ENCODE measurements around the gene ZNF462.

The ZNF462 gene

DNA sequence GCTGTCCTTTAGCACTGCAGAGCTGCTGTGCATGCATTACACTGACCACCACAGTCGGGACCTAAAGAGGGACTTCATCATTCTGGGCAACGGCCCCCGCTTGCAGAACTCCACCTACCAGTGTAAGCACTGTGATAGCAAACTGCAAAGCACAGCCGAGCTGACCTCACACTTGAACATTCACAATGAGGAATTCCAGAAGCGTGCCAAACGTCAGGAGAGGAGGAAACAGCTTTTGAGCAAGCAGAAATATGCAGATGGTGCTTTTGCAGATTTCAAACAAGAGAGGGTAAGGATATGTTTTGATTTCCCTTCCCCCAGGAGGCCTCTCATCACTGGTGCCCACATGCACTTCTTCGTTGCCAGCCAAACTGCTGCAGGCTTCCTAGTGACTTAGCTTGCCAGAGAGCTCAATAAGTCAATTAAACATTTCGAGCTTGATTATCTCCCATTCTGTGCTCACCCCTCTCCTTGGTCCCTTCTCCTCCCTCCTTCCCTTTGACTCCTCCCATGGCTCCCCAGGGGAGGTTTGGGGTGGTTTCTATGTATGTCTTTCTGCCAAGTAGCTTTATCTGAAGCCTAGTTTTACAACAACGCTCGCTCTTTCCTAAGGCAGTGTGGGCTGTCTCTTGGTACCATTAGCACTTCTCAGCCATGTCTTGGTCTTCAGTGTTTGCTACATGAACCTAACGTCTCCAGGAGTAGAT is 66.7 kb downstream of the ZNF462 start:
- no peak for DNase-seq

DNA sequence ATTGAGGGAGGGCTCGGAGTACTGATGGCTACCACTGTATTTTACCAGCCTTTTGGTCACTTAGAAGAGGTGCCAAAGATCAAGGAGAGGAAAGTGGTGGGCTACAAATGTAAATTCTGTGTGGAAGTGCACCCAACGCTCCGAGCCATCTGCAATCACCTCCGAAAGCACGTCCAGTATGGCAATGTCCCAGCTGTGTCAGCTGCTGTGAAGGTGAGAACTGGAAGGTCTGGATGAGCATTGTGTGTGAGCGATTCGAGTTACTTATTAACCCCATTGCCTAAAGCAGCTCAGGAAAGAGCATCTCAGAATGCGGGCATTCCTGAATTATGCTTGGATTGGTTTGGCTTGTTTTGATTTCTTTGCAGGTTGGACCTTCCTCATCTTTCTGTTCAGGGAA is 67.5 kb downstream of the ZNF462 start:
- DNase-seq, result no peak

DNA sequence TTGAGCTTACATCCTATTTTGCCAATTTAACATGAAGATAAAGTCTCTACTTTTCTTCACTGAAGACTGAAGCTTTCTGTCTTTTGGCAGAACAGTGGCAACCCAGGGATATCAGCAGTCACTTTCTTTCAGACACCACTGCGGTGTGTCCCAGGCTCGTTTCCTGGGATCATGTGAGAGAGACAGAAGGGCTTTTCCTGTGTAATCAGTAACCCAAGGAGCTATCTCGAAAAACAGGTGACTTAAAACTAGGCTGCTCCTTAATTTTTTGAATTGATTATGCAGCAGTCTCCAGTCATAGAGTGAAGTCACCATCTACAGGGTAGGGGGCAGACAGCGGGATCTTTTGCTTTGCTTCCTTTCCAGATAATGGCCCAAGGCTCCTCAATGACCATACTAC is 68.5 kb downstream of the ZNF462 start:
- DNase-seq, result no peak

DNA sequence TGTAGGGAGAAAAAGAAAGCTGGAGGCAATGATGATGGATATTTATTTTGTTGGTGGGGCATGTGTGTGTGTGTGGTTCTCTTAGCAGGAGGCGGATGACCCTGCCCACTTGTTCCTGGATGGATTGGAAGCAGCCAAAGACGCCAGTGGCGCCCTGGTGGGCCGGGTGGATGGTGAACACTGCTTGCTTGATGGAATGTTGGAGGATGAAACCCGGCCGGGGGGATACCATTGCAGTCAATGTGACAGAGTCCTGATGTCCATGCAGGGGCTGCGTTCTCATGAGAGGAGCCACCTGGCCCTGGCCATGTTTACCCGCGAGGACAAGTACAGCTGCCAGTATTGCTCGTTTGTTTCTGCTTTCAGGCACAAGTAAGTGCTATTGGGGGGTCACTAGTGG is 69.2 kb downstream of the ZNF462 start:
- DNase-seq, result no peak

DNA sequence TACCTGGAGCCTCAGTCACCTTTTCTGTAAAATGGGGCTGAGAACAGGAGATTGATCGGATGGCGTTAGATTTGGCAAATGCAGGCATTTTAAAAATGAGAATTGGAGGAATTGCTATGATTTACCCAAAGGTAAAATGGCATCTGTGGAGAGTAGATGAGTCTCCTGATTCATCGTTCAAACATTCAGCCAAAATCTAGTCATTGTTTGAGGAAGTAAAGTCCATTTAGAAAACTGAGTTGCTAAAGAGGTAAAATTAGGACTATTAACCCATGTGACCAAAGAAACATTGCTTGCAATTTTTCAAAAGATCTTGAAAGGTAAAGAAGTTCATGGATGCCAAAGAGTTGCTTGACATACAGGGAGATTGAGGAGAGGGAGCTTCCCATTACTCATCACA is 69.7 kb downstream of the ZNF462 start:
- no peak for DNase-seq

DNA sequence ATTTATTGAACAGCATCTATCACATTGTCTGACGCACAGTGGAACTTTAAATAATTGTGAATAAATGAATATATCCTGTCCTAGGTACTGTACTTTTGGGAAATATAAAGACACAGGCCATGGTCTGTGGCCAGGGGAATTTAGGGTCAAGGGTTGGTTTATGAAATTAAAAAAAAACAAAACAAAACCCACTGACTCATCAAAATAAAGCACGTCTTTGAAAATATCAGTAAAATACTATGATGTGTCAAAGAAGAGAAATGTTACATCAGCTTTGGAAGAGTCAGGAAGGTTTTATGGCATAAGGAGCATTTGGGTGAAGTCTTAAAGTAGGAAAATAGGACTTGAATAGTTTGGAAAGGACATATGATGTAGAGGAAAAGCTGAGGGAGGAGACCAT is 70.5 kb downstream of the ZNF462 start:
- DNase-seq, result no peak

DNA sequence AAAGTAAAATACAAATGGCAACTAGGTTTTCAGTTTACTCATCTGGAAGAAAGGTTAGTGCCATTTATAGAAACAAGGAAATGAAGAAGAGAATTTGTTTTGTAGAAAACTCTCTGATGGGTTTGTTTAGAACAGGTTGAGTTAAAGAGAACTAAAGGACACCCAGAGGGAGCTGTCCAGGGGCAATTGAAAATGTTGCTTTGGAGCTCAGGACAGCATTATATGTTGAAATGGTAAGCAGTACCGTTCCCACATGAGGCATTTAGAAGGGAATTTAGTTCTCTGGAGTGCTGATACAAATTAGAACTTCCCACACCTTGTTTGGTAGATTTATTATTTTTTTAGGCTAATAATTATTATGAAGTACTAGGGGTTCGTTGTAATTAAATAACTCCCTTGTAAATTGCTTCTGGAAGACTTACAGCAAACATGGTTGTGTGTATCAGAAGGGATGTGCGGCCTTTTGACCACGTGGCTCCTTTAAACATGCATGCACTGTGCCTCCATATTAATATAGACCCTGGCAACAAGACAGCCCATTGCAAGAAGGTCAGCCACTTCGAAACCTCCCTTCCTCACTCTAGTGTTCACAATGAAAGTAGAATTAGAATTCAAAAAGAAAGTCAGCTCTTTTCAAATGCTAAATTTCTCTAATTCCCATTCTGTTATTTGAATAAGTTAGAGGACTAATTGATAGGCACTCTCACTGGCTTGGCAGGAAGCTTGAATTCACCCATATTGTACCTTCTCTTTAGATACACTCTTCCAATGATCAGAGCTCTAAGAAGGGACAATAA is 71.7 kb downstream of the ZNF462 start:
- no peak for DNase-seq

DNA sequence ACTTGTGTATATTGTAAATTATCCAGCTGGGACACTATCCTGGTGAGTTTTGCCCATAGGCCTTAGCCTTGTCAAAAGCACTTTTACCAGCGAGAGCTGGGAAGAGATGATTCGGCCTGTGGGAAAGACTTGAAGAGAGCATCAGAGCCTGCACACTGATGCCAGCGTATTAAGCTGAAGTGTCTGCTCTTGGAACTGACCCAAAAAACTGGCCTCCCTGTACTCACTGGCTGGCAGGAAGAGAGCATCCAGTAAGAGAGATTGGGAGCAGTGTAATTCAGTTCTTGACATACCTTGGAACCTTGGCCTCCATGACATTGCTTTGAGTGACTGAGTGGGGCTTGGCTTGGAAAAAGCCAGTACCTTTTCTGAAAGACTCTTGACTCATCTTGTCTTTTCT is 73.7 kb downstream of the ZNF462 start:
- no peak for DNase-seq

DNA sequence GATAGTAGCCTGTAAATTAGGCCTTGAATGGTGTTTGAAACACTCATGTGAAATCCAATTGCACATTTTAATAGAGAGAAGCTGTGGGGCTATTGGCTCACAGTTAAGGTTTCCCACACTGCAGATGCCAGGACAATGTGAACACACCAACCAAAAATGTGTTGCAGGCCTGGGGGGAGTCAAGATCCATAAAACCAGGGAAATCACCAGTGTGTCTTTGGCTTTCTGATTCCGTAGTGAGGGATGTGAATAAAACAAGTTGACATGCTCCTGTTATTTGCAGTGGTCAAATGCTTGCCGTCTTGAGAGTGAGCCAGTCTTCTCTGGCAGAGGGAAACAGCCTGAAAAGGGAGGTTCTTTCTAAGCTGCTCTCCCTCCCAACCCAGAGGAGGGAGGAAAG is 79.0 kb downstream of the ZNF462 start:
- DNase-seq, result no peak

DNA sequence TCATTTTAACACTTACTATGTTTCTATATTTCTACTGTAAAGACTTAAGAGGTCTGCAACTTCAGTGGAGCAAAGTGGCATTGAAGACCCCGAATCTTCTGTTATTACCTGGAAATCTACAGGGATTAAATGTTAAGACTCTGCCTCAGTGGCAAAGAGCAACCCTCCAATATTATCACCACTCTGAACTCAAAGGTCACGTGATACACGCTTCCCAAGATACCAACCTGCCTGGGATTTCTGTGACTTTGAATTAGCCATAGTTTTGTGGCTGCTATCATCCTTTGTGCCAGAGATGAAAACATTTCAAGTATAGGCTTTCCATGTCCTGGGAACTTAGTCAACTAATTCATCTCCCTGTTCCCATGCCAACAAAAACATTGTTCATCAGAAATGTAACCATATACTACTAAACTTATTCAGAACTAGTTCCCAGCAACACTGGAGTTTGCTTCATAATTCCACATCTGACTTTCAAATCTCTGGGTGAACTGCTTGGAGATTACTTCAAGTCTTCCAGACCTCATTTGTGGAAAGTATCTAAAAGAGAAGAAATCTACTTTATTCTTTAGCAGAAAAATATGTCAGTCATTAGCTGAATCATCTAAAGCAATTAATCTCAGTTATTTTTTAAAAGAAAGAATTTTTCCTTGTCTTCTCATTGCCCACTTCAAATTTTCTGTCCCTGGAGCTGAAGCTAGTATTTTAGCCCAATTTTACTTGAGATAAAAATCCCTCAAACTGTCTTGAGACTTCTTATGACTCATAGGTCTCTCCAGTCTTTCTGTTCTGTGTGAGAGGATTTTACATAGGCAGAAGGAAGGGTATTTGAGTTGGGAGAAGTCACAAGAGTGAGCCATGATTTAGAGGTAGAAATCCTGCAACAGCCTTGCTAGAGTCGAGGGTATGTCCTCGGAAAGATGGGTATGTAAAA is 83.0 kb downstream of the ZNF462 start:
- DNase-seq, result no peak

DNA sequence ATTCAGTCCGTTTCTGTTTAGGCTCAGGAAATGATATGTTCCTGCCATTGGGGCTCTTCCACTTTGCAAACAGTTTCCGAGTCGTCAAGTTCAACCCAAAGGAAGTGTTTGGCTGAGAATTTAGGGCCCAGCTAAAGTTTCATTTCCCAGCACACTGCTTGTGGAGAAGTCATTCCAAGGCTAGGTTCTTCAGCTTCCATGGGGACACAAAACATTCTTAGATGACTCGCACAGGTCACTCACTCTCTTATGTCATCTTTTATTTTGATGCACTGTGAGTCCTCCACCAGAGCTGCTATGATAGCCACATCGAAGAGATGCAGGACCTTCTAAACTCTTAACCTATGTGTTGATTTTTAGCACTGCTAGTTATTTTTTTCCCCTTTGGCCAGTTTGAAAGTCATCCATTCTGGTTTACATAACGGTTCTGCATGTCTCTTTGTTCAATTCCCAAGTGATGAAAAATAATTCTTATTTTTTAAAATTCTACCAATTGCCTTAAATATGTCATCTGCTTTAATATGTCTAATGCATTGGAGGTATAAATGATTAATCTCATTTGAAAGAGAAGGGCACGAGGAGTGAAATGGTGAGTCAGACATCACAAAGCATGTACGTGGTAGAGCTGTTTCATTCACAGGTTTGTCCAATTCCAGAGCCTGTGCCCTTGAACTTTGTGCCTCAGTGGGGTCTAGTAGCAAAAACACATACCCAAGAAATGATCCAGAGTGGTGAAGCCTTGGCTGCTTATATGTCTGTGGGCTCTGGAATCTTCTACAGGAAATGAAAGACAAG is 84.3 kb downstream of the ZNF462 start:
- no peak for DNase-seq

DNA sequence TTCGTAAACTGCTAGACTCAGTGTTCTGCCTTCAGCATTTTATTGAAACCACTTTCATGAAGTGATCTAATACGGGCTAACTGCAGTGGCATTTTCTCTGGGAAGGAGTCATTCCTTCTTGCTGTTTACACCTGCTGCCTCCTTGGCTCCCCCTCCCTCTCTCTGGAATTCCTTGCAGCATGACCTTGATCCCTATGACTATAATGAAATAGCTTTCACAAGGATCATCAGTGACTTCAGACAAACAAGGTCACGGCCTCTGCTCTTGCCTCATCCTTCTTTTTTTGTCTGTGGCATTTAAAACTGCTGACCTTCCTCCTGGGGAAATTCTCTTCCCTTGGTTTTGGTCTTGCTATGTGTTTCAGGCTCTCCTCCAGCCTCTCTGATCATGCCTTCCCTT is 90.2 kb downstream of the ZNF462 start:
- no peak for DNase-seq

DNA sequence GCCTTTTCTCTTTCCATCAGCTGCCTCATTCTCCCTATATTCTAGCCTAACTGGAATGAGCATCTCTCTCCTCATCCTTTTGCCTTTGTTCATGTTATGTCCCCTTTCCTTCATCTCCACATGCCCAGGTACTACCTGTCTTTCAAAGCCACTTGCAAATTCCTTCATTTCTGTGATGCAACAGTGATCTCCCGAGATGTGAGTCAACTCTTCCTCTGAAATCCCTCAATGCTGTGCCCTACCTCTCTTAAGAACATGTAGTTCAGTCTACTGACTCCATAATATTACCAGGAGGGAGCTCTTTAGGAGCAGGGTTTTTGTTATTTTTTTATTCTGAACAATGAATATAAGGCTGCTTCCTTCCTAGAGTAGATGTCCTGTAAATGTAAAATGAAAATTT is 91.6 kb downstream of the ZNF462 start:
- no peak for DNase-seq

DNA sequence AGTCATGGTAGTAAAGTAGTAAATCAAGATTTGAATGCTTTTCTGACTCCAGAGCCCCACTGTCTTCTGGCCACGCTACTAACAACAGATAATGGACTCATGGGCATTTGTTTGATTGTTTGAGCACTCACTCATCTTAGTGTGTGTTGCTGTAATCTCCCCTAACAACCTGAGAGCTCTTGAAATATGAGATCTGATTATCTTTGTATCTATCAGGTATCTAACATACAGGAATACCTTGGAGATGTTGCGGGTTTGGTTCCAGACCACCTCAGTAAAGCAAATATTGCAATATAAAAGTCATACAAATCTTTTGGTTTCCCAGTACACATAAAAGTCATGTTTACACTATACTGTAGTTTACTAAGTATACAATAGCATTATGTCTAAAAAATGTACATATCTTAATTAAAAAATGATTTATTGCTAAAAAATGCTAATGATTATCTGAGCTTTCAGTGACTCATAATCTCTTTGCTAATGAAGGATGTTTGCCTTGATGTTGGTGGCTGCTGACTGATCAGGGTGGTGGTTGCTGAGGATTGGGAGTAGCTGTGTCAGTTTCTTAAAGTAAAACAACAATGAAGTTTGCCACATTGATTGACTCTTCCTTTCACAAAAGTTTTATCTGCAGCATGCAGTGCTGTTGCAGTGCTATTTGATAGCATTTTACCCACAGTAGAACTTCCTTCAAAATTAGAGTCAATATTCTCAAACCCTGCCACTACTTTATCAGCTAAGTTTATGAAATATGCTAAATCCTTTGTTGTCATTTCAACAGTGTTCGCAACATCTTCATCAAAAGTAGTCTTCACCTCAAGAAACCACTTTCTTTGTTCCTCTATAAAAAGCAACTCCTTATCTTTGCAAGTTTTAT is 92.2 kb downstream of the ZNF462 start:
- no peak for DNase-seq

DNA sequence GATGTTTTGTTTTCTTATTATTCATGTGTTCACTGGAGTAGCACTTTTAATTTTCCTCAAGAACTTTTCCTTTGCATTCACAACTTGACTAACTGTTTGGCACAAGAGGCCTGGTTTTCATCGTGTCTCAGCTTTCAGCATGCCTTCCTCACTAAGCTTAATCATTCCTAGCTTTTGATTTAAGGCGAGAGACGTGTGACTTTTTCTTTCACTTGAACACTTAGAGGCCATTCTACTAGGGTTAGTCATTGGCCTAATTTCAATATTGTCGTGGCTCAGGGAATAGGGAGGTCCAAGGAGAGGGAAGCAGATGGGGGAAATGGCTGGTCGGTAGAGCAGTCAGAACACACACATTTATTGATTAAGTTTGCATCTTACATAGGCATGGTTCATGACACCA is 94.0 kb downstream of the ZNF462 start:
- no peak for DNase-seq

DNA sequence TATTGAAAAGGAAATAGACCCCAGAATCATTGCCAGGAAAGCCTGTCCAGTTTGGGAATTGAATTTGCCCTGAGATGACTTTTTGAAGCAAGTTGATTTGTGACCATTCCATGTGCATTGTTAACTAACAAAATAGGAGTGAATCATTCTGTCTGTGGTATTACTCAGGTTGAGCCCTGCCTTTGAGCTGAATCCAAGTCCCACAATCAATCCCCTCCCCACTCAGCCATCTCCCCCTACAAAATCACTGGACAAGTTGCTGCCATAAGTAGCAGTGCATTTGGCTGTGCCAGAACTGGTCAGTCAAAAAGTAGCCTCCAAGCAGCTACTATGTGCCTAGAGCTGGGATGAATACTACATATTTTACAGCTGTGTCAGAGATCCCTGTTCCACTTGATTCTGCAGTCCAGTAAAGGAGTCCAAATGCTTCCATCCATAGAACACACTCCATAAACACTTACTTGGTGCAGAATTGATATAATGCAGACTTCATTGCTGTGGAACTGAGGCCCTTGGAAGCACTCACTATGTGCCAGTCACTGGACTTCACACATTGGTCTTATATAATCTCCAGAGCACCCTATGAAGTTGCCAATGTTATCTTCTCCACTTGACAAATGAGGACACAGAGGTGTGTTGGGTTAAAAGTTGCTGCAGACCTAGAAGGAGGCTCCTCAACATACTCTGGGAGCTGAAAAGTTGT is 96.1 kb downstream of the ZNF462 start:
- DNase-seq, result no peak

DNA sequence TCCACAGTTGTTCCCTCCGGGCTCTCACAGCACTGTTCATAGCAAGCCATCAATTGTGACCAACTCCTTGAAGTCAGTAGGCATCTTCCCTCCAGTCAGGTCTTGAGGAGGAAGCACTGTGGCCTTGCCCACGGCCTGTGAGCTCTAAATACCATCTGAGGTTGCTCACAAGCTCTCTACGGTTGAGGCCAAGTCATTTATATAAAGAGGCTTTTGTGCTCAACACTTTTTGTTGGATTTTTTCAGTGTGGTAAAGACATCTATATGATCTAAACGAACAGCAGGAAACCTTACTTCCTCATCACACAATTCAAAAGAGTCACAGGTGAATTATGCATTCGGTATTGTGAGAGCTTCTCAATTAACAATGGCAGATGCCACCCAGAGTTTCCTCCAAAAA is 97.3 kb downstream of the ZNF462 start:
- no peak for DNase-seq

DNA sequence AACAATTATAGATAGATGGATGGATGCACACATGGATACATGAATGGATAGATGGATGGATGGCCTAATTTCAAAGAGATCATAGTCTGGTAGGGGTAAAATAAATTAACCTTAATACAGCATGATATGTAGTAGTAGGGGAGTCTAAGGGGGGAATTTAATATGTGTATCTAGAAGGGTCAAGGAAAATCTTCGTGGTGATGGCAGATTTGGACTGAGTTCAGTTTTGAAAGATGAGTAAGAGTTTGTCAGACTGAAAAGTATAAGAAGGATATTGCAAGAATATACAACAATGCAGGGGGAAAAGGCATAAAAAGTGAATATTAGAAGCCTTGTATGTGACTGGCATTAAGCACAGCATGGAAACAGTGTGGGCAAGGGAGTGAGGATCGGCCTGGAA is 98.7 kb downstream of the ZNF462 start:
- no peak for DNase-seq

DNA sequence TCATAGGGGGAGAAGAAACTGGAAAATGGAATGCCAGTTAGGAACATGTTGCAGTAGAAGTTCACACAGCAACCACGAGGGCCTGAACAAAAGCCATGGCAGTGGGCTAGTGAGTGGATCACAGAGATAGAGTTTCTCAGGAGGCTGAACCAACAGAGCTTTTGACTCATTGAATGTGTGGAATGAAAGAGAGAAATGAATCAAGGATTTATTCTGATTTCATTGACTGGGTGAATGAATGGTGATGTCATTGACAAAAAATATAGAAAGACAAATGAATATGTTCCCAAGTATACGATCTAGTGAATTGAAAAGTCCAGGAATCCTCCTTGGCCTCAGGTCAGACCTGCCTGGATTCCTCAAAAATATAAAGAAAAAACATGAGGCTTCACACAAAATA is 99.2 kb downstream of the ZNF462 start:
- no peak for DNase-seq

DNA sequence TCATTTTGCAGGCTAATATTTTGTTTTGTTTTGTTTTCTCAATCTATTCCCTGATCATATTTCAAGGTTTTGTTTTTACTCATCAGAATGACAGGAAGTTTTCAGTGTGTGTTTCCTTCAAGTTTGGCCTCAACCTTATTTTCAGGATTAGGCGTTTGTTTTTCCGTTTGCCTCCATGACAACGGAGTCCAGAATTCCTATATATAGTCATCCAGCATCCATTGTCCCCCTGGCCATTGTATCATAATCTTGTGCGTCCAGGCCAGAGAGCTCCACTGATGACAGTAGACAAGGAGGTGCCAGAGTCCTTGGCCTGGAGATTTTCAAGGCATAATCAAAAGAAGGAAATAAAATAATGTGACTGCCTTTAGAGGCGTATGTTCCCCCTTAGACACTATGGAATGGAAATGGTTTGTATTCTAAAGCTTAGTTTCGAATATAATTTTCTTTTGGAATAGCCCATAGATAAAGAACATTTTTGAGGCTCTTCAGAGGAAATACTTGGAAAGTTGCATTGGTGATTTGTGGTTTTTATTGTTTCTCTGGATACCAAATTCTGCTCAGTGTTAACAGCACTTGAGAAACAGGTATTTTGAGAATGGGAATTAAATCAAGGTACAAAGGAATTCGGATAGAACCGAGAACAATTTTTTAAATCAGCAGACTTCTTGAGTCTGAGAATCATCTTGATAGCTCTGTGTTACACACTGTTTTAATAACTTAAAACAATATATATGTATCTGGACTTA is 99.8 kb downstream of the ZNF462 start:
- no peak for DNase-seq

Data from retina (tissue), 1 donor.